NCI-H460 (cell line): Measurements from ENCODE around the gene SNRK. TPM values are rescaled to one million over a fixed set of nuclear protein-coding genes. Genes with fewer than 3 reads are reported as not detected.

Experiments
- DNase-seq: peaks from one replicate; pipeline ENCODE4 v3.0.0-alpha.2; 2016; ENCODE audit warnings: low read depth; ENCODE audit errors: extremely low read depth
- total RNA-seq: library from RNA; depleted of rRNA; stranded (reverse); fragments of >200 nt; shearing (Covaris generic); gene quantifications from 2 replicates; pipeline ENCODE4 v1.2.3, GENCODE V29; 2014

Gene SNRK
- total RNA-seq, 1 experiment from 2014 or later: 9.3 TPM

DNA sequence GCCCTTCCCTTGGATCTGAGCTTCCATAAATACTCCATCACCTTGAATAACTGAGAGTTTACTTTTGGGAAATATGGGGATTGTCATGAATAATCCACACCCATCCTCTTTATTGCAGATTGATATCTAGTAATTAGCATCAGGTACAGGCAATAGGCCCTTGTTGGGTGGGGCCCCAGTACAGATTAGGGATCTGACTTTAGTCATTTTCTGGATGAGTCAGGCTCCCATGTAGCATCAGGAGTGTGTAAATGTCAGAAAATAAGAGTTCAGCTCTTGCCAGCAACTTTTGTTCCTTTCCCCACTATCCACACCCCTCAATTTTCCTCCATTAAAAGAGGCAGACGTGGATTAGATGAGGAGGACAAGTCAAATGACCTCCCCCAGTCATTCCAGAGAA lies 17.7 kb upstream of the SNRK start:
- no peak for DNase-seq

DNA sequence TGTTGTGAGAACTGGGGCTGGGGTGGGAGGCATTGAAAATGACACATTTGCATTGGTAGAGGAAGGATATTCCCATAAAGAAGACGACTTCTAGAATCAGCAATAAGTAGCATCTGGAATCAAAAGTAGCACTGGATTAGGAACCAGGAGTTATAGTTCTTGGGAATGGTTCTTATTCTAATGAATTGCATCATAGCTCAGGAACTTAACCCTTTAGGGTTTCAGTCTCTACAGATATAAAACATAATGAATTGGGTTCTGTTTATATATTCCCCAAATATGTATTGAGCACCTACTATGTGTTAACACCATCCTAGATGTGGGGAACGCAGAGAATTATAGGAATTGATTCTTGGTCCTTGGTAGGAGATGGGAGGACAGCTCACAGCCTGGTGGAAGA lies 16.3 kb upstream of the SNRK start:
- DNase-seq: no peak

DNA sequence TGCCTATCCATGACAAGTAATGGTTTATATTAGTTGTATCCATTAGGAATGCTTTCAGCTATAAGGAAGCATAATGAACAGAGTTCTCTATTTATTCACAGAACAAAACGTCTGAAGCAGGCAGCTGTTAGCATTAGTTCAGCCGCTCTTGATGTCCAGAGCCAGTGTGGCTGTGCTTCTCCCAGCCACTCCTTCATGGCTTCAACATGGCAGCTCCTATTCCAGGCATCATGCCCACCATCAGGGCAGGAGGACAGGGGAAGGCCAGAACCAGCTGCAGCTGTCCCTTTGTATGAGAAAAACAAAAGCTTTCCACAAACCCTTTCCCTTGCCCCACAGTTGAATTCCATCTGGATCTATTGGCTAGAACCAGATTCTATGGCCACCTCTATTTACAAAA lies 12.9 kb upstream of the SNRK start:
- DNase-seq: no peak

DNA sequence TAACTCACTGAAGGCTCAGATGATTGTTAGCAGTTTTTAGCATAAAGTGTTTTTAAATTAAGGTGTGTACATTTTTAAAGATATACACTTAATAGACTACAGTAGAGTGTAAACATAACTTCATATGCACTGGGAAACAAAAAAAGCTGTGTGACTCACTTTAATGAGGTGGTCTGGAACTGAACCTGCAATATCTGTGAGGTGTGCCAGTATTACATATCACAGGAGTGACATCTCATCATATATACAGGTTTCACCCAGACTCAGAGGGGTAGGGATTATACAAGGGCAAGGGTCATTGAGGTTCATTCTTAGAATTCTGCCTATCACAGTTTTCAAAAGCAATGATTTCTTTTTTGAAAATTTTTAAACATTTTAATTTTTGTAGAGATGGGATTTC lies 7.3 kb upstream of the SNRK start:
- DNase-seq: no peak

DNA sequence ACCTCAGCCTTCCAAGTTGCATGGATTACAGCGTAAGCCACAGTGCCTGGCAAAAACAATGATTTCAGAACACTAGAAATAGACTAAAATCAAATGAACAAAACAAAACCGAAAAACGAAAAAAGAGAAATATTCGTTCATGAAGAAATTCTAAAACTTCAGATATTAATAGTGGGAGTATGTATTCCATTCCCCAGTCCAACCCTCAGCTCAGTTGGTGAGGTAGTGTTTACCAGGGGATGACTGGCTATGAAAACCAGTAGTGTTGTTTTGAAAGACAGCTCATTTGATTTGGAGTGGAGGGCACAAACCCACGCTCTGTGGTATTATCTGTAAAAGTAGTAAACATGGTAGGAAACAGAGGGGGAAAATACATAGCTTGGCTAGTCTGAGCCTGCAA lies 6.8 kb upstream of the SNRK start:
- DNase-seq: no peak

DNA sequence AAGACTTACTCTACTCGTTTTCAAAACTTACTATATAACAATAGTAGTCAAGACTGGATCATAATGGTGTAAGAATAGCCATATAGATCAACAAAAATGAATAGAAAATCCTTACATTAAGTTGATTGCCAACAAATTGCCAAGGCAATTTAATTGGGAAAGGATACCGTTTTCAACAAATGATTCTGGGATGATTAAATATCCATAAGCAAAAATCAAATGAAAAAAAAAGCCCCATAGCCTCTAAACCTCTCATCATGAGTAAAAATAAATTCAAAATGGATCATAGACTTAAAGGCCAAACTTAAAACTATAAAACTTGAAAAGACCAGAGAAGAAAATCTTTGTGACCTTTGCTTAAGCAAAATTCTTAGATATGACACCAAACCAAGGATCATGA lies 5.3 kb upstream of the SNRK start:
- DNase-seq: no peak

DNA sequence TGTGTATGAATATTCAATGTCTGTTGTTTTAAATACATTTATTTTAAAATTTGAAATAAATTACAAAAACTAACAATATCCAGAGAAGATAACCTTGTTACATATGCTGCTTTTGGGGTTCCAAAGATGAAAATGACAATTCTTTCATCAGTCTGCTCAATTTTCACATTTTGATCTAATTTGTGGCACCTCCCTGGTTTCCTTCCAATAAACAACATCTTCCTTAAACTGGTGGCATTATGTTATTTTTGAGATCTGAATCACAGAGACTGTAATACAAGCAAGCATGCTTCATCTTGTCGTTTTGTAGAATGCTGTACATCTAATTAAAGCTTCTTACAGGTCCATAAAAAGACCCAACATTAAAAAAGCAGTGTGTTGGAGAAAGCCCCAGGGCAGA lies 2.2 kb upstream of the SNRK start:
- DNase-seq: no peak

DNA sequence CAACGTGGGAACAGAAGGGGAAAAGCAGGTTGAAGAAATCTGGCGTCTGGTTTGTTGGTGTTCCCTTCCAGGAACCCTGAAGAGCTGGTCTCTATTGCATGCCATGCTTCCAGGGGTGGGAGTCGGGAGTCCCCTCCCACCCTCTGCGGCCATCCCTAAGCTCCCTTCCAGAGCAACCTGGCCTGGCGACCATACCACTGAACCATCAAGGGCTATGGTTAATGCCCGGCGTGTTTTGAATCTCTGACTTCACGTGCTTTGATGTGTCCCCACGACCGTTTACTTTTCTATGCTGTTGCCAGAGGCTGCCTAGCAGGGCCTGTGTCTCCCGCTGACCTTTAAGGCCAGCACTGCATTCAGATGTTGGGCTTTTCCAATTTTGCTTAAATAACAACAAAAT lies 696 bp upstream of the SNRK start:
- no peak for DNase-seq

DNA sequence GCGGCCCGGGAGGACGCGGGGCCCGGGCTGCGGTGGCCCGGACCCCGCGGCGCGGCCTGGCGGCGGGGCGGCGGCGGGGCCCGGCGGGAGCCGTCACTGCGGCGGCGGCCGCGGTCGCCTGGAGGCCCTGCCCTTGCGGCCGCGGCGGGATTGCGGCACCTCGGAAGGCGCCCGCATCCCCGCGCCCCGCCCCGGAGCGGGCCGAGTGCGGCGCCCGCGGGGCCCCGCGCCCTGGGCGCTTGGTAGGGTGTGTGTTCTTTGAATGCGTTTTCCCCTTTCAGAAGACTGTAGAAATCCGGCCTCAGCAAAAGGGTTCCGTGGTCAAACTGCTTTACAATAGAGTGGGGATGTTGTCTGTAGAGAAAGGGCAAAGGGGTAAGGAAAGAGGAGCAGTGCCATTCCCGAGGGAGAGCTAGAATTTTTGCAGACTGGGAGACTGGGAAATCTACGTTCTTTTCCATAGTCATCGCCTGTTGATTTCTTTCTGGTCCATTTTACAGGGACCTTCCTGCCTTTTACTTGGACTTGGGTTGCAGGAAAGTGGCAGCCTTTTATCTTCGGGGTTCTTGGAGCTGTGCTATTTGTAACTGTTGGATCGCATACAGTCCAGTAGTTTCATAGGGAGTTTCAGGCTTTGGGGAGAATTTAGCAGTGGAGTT lies 630 bp downstream of the SNRK start:
- DNase-seq: no peak

DNA sequence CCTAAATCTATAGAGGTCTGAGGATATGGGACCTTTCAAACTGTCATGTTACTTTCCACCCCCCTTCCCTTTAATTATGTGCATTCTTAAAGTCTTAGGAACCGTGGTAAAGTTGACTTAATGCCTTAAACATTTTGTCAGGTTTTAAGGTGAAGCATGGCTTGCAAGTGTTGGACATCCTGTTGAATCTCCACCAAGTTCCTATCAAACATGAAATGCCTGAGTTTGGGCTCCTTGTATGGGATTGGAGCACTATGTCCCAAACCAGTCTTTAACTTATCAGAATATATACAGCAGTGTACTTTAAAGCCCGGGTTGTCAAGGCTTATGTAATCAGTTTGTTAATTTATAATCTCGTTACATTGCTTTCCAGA lies 1.1 kb downstream of the SNRK start:
- DNase-seq: no peak

DNA sequence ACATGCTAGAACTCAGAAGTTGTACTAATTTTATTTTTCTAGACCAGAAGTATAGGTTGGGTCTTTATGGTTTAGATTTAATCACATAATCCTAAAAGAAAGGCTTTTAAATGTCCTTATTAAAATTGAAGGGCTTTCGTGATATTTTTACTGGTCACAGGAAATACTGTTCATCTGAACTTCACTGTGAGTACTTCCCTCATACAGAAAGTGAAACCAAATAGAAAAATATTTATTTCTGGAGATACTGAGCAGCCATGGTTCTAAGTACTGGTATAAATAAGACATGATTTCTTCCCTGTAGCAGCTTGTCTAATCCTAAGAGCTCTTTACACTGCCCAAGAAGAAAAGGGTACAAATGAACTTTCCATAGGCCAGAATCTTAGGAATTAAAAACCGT lies 2.0 kb downstream of the SNRK start:
- no peak for DNase-seq

DNA sequence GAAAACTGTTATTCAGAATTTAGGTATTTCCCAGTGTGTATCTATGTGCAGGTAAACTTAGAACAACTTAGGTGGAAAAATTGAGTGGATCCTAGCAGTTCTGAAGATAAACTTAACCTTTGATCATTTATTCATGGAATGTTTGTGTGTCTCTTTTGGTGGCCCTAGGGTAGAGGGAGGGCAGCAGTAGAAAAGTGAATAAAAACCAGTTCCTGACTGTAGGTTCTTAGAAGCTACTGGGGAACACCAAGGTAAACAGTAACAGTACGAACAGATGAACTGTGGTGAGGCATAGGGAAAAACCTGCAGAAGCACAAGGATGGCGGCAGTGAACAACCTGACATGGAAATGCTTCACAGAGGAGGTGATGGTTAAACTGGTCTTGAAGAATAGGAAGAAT lies 2.5 kb downstream of the SNRK start:
- DNase-seq: no peak

DNA sequence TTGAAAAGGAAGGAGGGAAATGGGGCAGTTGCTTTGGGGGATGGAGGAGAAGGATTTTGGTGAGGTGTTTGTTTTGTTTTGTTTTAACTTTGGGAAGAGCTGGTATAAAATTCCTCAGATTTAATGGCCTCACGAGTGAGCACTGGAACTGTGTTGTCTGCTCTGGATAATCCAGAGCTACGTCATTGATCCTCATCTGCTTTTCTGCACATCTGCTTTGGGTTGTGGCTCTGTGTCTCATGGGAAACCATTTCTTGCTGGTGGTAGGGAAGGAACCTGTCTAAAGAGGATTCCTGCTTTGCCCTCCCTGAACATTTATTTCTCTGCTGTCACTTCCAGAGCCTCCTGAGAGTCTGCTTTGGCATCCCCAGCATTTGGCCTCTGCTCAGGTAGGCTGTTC lies 3.1 kb downstream of the SNRK start:
- DNase-seq: no peak

DNA sequence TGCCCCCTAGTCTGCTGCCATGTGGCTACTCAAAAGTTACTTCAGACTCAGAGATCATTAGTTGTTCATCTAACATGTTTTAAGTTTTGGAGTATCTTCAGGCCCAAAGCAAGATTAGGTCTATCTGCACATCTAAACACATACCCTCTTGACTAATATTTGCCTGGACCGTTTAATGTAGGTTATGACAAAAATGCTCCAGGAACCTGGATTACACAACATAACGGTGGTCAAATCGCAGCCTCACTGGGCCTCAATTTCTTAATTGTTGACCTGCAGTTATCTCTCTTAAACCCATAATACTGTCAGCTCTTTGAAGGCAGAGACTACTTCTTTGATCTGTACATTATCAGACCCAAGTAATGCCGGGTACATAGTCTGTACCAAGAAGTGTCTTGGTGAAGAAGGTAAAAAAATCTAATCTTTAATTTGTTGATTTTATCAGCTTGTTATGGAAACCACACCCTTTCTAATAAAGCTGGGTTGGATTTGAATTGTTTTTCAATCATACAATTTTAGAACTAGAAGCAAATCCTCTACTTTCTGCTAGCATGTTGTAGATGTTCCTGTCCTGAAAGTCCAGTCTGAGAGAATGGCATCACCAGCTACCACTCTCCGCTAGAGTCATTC lies 3.6 kb downstream of the SNRK start:
- DNase-seq: no peak

DNA sequence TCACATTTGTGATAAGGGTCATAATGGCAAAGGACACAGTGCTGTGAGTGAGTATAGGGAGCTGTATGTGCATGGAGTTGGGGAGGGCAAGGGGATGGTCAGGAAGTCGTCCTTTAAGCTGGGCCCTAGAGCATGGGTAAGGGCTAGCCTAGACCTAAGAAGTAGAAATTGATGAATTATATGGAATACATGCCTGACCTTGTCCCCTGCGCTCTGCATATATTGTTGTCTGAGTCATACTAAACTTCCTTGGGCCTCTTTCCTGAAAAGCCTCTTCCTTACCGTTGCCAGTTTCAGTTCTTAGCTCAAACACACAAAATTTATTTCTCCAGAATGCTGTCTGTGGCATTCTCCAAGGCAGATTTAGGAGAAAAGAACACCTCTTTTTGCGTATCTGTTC lies 4.6 kb downstream of the SNRK start:
- no peak for DNase-seq

DNA sequence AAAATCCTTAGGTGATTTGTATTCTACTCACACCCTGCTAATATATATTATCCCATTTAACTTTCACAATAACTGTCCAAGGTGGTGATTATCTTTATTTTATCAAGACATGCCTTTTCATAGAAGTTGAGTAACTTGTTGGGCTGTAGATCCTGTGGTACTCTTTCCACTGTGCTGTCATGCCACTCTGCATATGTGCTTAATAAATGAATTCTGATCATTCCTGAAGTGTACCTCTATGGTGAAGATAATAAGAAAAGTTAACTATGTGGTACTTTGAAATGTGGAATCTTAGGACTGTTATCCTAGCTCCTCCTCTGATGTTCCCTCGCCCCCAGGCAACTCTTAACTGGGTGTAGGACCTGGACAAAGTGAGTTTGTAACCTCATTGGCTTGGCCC lies 5.2 kb downstream of the SNRK start:
- no peak for DNase-seq

DNA sequence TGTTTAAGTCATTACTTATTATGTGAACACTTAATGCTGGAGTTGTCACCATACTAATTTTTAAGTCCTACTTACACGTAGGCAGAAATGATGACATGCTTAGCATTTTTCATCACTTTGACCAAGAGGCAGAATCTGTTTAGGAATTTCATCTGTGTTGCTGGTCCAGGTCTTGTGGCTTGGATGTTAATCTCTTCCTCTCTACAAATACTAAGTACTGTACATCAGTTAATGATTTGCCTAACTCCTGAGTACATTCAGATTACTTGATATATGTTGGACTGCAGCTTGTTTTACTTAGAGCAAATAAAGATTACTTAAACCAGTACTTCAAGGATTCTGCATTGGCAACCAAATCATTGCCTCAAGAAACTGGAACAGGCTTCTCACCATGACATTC lies 8.6 kb downstream of the SNRK start:
- no peak for DNase-seq

DNA sequence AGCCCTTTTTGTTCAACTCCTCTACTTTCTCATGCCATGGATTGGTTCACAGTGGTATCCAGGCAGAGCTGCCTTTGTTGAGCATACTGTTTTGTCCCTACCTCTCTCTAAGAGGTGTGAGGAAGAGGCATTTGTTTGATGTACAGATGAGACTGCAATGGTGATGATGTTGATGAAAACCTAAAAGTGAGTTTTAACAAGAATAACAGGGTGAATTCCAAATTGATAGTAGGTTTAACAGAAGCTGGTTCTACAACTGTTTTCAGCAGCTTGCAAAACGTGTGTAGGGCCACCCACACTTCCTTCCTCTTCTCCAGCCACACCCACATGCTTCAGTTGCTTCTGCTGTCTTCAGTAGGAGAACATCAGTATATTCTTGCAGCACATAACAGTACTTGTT lies 10.2 kb downstream of the SNRK start:
- no peak for DNase-seq

DNA sequence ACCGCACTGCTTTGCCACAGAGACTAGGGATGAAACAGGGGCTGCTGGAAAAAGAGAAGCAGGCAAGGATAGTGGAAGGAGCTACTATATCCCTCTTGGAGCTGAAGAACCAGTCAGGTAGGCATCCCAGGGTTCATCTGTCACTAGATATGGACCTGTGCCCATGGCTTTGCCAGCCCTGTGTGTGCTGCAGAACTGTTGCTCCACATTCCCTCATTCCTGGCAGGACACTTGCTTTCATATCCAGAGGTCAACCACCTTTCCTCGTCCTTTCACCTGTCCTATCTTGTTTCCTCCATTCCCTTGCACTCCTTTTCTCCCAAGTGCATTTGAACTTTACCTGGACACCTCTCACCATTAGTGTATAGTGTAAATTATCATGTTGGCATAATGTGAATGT lies 12.0 kb downstream of the SNRK start:
- no peak for DNase-seq

DNA sequence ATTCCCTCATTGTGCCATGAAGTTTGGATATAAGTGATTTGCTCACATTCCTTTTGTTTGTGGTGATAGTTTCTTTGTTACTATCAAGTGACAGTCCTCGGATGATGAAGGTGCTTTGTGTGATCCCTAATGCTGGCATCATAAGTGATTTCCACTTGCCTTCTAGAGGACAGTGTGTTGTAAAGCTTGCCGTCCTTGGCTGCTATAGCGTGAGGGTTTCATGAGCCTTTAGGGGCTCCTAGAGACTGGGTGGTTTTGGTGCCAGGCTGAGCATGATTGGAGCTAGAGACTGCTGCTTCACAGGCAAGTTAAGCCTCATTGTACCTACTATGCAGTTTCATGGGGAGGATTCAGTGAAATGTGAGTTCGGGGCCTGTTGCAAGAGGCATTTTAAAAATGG lies 12.4 kb downstream of the SNRK start:
- no peak for DNase-seq

DNA sequence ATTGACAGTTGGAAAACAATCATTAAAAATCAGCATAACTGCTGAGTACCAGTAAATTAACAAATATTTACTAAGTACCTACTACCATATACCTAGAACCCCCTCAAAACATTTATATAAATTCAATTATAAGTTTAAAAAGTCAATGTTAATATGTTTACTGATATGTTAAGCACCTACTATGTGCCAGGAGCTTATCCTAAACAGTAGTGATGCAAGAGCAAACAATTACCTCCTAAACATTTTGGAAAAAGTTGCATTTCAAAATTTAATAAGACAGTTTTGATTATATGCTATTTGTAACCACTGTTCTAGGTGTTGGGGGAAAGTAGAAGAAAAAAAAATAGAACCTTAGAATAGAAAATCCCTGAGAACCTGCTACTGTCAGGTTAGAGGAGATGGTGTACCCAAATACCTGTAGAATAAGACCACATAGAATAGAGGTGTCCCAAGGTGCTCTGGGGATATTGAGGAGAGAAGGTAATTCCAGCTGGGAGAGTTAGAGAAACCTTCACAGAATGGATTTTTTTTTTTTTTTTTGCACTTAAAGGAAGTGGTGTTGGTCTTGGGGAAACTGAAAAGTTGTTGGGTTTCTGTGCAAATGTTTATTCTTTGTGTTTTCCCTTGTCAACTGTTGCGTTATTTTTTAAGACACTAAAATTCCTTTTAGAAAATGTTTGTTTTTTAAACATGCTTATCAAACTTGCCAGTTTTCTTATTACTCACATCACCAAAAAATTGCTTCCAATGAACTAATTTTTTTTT lies 16.0 kb downstream of the SNRK start:
- no peak for DNase-seq

DNA sequence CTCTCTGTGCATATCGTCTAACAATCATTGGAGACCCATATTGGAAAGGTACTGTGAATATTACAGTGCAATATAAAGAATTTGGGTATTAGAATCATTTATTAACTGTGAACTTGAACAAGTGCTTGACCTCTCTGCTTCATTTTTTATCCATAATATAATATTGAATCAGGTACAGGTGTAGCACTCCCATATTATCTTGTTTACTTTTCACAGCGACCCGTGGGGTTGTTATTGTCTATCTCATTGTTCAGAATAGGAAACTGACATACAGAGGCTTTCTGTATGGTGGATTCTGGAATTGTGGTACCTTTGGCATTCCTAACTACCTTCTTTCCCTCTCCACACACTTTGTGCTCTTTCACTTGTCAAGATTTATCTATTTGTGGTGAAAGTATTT lies 17.8 kb downstream of the SNRK start:
- no peak for DNase-seq
